MV-4-11 (cell line): ENCODE measurements around the gene PAN2.
"Not testable (repeated sequence)": the region's sequence is repeated elsewhere in the genome, so short reads cannot be mapped to it uniquely, and the experiment has no call there.

Source experiments
- DNase-seq: peaks from one replicate; lab custom pipeline; 2025; lab: John Stamatoyannopoulos, UW

The PAN2 gene

GRCh38 chr12:56308714-56309113 lies 25.1 kb downstream of the PAN2 start:
- DNase-seq = no peak

GRCh38 chr12:56307221-56307965 lies 26.4 kb downstream of the PAN2 start:
- no peak for DNase-seq

- no peak for DNase-seq
These were observed 28.8 kb downstream of the PAN2 start for GRCh38 chr12:56304872-56305590.

- DNase-seq = no peak
These were observed 29.5 kb downstream of the PAN2 start for GRCh38 chr12:56304276-56304675.

- DNase-seq = no peak
These were observed 32.9 kb downstream of the PAN2 start for GRCh38 chr12:56300644-56301464.

- peak; percentile 99 for DNase-seq
These were observed 33.8 kb downstream of the PAN2 start, which contains the start of gene CS for GRCh38 chr12:56299853-56300643. TSS of gene CS (minus strand) at chr12:56300330. CDS start at chr12:56300201, 129 bp downstream.

- peak; percentile 18 for DNase-seq
These were observed 34.4 kb downstream of the PAN2 start for GRCh38 chr12:56299308-56299852.

- DNase-seq = no peak
These were observed 35.0 kb downstream of the PAN2 start for GRCh38 chr12:56298828-56299227.

- no peak for DNase-seq
These were observed 36.4 kb downstream of the PAN2 start for GRCh38 chr12:56297400-56297799.

- peak; percentile 84 for DNase-seq
These were observed 37.5 kb downstream of the PAN2 start for GRCh38 chr12:56296295-56296694.

GRCh38 chr12:56293795-56294194 lies 40.0 kb downstream of the PAN2 start:
- peak; percentile 8 for DNase-seq

GRCh38 chr12:56288705-56289387 lies 45.0 kb downstream of the PAN2 start:
- peak; percentile 56 for DNase-seq

GRCh38 chr12:56286044-56286830 lies 47.6 kb downstream of the PAN2 start:
- no peak for DNase-seq

GRCh38 chr12:56284263-56284662 lies 49.5 kb downstream of the PAN2 start:
- DNase-seq = not testable (repeated sequence)

GRCh38 chr12:56282579-56282978 lies 51.2 kb downstream of the PAN2 start:
- DNase-seq = no peak

- DNase-seq = no peak
These were observed 51.8 kb downstream of the PAN2 start for GRCh38 chr12:56282030-56282429.

GRCh38 chr12:56280849-56281248 lies 53.0 kb downstream of the PAN2 start:
- peak; percentile 9 for DNase-seq

GRCh38 chr12:56278905-56279304 lies 54.9 kb downstream of the PAN2 start:
- no peak for DNase-seq

- DNase-seq = no peak
These were observed 59.5 kb downstream of the PAN2 start for GRCh38 chr12:56274299-56274698.

- DNase-seq = not testable (repeated sequence)
These were observed 61.3 kb downstream of the PAN2 start for GRCh38 chr12:56272468-56272867.
